A549 (cell line): ENCODE data around the gene GM2A. TPM values are rescaled to one million over a fixed set of nuclear protein-coding genes. Genes with fewer than 3 reads are reported as not detected.

Experiments used
- ATAC-seq, 2 experiments: fragments of 200-7000 bp in 1 of 2; fragments of >200 bp in 1 of 2; cut with Nextera tagmentation in 1 of 2; cut with Tn5 transposase in 1 of 2; 3 replicates each; pipeline versions ENCODE4 v1.8.0 to v1.9.1; 2018 to 2020; ENCODE audit warnings: mild to moderate bottlenecking in 1 of 2, moderate library complexity in 1 of 2
- CTCF ChIA-PET: fragments of 300-600 bp; sonication (Branson Sonifier 250); formaldehyde crosslinking; extraction: SDS; loops from one replicate; lab custom pipeline; 2021; ENCODE audit warnings: antibody characterized with exemption, inconsistent platforms; lab: Yijun Ruan, JAX
- POLR2A ChIA-PET: fragments of 350-600 bp; formaldehyde crosslinking; extraction: SDS; loops from one replicate; lab custom pipeline; 2021; ENCODE audit warnings: antibody characterized with exemption, inconsistent platforms; lab: Yijun Ruan, JAX
- DNase-seq, 2 experiments: peaks; one replicate each; pipeline versions ENCODE4 v3.0.0 to v3.0.0-alpha.2; 2011 to 2016; ENCODE audit warnings: low read depth in 1 of 2, low spot score in 1 of 2
- FAIRE-seq: peaks from 2 replicates; lab custom pipeline; 2011; peaks lifted over from hg19 to GRCh38; lab: Jason Lieb, UNC
- H3K27ac ChIP-seq, 2 experiments: fragments of >200 bp; sonication (Bioruptor Twin); formaldehyde crosslinking; 3 replicates each; pipeline ENCODE4 v1.5.1; 2016 to 2017
- H3K4me1 ChIP-seq: fragments of >200 bp; sonication (Bioruptor Twin); formaldehyde crosslinking; 3 replicates; pipeline ENCODE4 v1.6.1; 2016
- H3K4me2 ChIP-seq: fragments of >200 bp; sonication (Bioruptor Twin); formaldehyde crosslinking; 3 replicates; pipeline ENCODE4 v1.6.1; 2016
- H3K4me3 ChIP-seq: fragments of >200 bp; sonication (Bioruptor Twin); formaldehyde crosslinking; 3 replicates; pipeline ENCODE4 v1.5.1; 2016
- H3K9me3 ChIP-seq: fragments of >200 bp; sonication (Bioruptor Twin); formaldehyde crosslinking; 3 replicates; pipeline ENCODE4 v1.6.1; 2016
- CBX8 ChIP-seq: fragments of 200-600 bp; sonication (generic); IDR thresholded peaks from 2 replicates; pipeline ENCODE4 v1.6.1; 2016
- CHD2 ChIP-seq: fragments of 150-350 bp; IDR thresholded peaks from 2 replicates; pipeline ENCODE4 v1.6.1; 2014; ENCODE audit warnings: low read length; ENCODE audit not compliant: partially characterized antibody
- CHD4 ChIP-seq: fragments of 200-600 bp; sonication (generic); IDR thresholded peaks from 2 replicates; pipeline ENCODE4 v1.6.1; 2016; ENCODE audit warnings: antibody characterized with exemption, mild to moderate bottlenecking, borderline replicate concordance
- EP300 ChIP-seq, 2 experiments: fragments of >200 bp; sonication (Bioruptor Twin); formaldehyde crosslinking; IDR thresholded peaks; 2 replicates in 1 of 2; 3 replicates in 1 of 2; pipeline ENCODE4 v1.6.1; 2016 to 2017
- FOXS1 ChIP-seq: fragments of 250-450 bp; sonication (Bioruptor Pico); IDR thresholded peaks from 2 replicates; pipeline ENCODE4 v1.5.0; 2020; ENCODE audit warnings: mild to moderate bottlenecking, moderate library complexity
- HOXA7 ChIP-seq: fragments of 250-450 bp; sonication (Bioruptor Pico); IDR thresholded peaks from 2 replicates; pipeline ENCODE4 v1.5.0; 2020; ENCODE audit warnings: mild to moderate bottlenecking, moderate library complexity
- HOXB13 ChIP-seq: fragments of 250-450 bp; sonication (Bioruptor Pico); IDR thresholded peaks from 2 replicates; pipeline ENCODE4 v1.5.0; 2020; ENCODE audit warnings: low read depth, mild to moderate bottlenecking, moderate library complexity
- JUN ChIP-seq, 2 experiments: fragments of >200 bp; sonication (Bioruptor Twin); formaldehyde crosslinking; IDR thresholded peaks; 2 replicates in 1 of 2; 3 replicates in 1 of 2; pipeline ENCODE4 v1.6.1; 2016 to 2017
- JUNB ChIP-seq: fragments of >200 bp; sonication (Bioruptor Twin); formaldehyde crosslinking; IDR thresholded peaks from 2 replicates; pipeline ENCODE4 v1.6.1; 2016
- MAFK ChIP-seq: fragments of 450-650 bp; IDR thresholded peaks from 2 replicates; pipeline ENCODE4 v1.6.1; 2014; ENCODE audit not compliant: partially characterized antibody
- MAZ ChIP-seq: fragments of 150-350 bp; IDR thresholded peaks from 2 replicates; pipeline ENCODE4 v1.6.1; 2014; ENCODE audit warnings: antibody characterized with exemption, low read depth, low read length, borderline replicate concordance
- NPAS2 ChIP-seq: fragments of 250-450 bp; sonication (Bioruptor Pico); IDR thresholded peaks from 2 replicates; pipeline ENCODE4 v1.8.0; 2022; ENCODE audit warnings: mild to moderate bottlenecking, moderate library complexity, borderline replicate concordance
- PHF8 ChIP-seq: fragments of 200-600 bp; sonication (generic); IDR thresholded peaks from 2 replicates; pipeline ENCODE4 v1.6.1; 2016; ENCODE audit warnings: low read depth, mild to moderate bottlenecking, antibody characterized with exemption, moderate library complexity, borderline replicate concordance
- POLR2A ChIP-seq: IDR thresholded peaks from 2 replicates; pipeline ENCODE4 v1.6.1; 2012; ENCODE audit warnings: mild to moderate bottlenecking, low read length
- RAD21 ChIP-seq, 2 experiments: fragments of >200 bp in 1 of 2; sonication (Bioruptor Twin) in 1 of 2; formaldehyde crosslinking in 1 of 2; IDR thresholded peaks in 1 of 2; conservative IDR thresholded peaks in 1 of 2; 2 replicates in 1 of 2; 3 replicates in 1 of 2; pipeline ENCODE4 v1.6.1; 2012 to 2018; ENCODE audit warnings: inconsistent platforms in 1 of 2
- RARB ChIP-seq: fragments of 250-450 bp; sonication (Bioruptor Pico); IDR thresholded peaks from 2 replicates; pipeline ENCODE4 v1.8.0; 2021; ENCODE audit warnings: mild to moderate bottlenecking, moderate library complexity
- RNF2 ChIP-seq: fragments of 200-600 bp; sonication (generic); IDR thresholded peaks from 2 replicates; pipeline ENCODE4 v1.6.1; 2016; ENCODE audit warnings: low read depth, mild to moderate bottlenecking, antibody characterized with exemption, moderate library complexity, borderline replicate concordance
- TFCP2L1 ChIP-seq: fragments of 250-450 bp; sonication (Bioruptor Pico); IDR thresholded peaks from 2 replicates; pipeline ENCODE4 v1.5.0; 2021; ENCODE audit warnings: mild to moderate bottlenecking
- ZNF302 ChIP-seq: fragments of 250-450 bp; sonication (Bioruptor Pico); IDR thresholded peaks from 2 replicates; pipeline ENCODE4 v1.9.0; 2021; ENCODE audit warnings: inconsistent platforms, mild to moderate bottlenecking, moderate library complexity
- ZSCAN20 ChIP-seq: fragments of 250-450 bp; sonication (Bioruptor Pico); IDR thresholded peaks from 2 replicates; pipeline ENCODE4 v1.8.0; 2022; ENCODE audit warnings: mild to moderate bottlenecking, moderate library complexity
- WGBS: methylation state at CpG from one replicate; pipeline ENCODE4 v1.1.6; 2017; ENCODE audit errors: missing lambda C conversion rate; 5-methylcytosine and 5-hydroxymethylcytosine counted together
- polyA plus RNA-seq, 4 experiments: library from polyadenylated mRNA; depleted of rRNA in 3 of 4; stranded (reverse); fragments of >200 nt; fragmentation: RNase III in 1 of 4; extraction: RNeasy Plus Mini Kit Qiagen cat#74134 plus additional on column Dnase treatment in 1 of 4; gene quantifications; 2 replicates in 3 of 4; 3 replicates in 1 of 4; pipeline ENCODE4 v1.2.3, GENCODE V29; 2011 to 2017
- TF ChIP-seq, protein P1 (sequence below): fragments of 450-650 bp; IDR thresholded peaks from 2 replicates; pipeline ENCODE4 v1.6.1; 2014; ENCODE audit warnings: antibody characterized with exemption
- TF ChIP-seq, protein P2 (sequence below): fragments of 250-450 bp; sonication (Bioruptor Pico); IDR thresholded peaks from 2 replicates; pipeline ENCODE4 v1.5.0; 2021; ENCODE audit warnings: mild to moderate bottlenecking, moderate library complexity, borderline replicate concordance
- TF ChIP-seq, protein P3 (sequence below): fragments of >200 bp; sonication (Bioruptor Twin); formaldehyde crosslinking; IDR thresholded peaks from 3 replicates; pipeline ENCODE4 v1.6.1; 2016
- TF ChIP-seq, protein P4 (sequence below): fragments of 250-450 bp; sonication (Bioruptor Pico); IDR thresholded peaks from 2 replicates; pipeline ENCODE4 v1.5.0; 2020; ENCODE audit warnings: low read depth, mild to moderate bottlenecking, moderate library complexity
- TF ChIP-seq, protein P5 (sequence below): fragments of 200-600 bp; sonication (generic); IDR thresholded peaks from 2 replicates; pipeline ENCODE4 v1.6.1; 2016; ENCODE audit warnings: antibody characterized with exemption, mild to moderate bottlenecking, moderate library complexity

Gene GM2A
- polyA plus RNA-seq, 2 of the 4 experiments (the other 2 are of a cell fraction) = 9.6 to 17.4 TPM

DNA sequence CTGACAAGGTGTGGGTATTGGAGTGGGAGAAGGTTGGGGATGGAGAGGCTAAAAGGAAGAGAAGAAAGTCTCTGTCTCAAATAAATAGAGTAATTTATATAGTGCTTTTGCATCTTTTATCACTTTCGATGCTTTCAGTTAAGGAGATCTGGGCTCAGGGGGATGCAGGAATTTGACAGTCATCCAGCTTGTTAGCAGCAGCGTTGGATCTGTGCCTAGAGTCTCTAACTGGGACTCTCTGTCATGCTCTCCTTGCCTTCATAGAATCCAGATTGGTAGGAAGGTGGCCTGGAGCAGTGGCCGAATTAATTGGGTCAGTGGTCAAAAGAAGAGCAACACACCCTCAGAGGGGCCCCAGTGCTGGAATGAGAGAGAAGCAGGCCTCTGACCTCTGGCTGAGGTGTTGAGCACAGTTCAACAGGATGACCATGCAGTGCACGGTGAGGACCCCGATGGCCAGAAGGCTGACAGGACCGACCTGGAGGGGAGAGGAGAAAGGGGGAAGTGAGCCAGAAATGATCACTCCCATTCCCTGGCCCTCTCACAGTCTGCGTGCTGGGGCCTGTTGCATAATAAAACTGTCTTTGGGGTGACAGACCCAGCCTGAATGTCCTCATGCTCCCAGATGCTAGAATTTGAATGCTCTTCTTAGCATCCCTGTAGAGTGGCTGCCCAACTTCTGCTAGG, 42.9 kb downstream of the GM2A start:
- TF ChIP-seq, protein P1, sequence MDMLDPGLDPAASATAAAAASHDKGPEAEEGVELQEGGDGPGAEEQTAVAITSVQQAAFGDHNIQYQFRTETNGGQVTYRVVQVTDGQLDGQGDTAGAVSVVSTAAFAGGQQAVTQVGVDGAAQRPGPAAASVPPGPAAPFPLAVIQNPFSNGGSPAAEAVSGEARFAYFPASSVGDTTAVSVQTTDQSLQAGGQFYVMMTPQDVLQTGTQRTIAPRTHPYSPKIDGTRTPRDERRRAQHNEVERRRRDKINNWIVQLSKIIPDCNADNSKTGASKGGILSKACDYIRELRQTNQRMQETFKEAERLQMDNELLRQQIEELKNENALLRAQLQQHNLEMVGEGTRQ = no peak
- TF ChIP-seq ZNF302 = no peak
- no peak for TF ChIP-seq CHD2
- TF ChIP-seq NPAS2 (CRISPR knock-in tag) = no peak
- TF ChIP-seq MAFK = no peak
- no peak for TF ChIP-seq POLR2A
- no peak for TF ChIP-seq HOXA7 (CRISPR knock-in tag)
- TF ChIP-seq, protein P2, sequence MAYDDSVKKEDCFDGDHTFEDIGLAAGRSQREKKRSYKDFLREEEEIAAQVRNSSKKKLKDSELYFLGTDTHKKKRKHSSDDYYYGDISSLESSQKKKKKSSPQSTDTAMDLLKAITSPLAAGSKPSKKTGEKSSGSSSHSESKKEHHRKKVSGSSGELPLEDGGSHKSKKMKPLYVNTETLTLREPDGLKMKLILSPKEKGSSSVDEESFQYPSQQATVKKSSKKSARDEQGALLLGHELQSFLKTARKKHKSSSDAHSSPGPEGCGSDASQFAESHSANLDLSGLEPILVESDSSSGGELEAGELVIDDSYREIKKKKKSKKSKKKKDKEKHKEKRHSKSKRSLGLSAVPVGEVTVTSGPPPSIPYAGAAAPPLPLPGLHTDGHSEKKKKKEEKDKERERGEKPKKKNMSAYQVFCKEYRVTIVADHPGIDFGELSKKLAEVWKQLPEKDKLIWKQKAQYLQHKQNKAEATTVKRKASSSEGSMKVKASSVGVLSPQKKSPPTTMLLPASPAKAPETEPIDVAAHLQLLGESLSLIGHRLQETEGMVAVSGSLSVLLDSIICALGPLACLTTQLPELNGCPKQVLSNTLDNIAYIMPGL (CRISPR knock-in tag) = no peak
- Histone ChIP-seq H3K27ac (no peak overlapping the region), H3K4me3 (no peak overlapping the region), H3K4me2 (no peak overlapping the region), H3K9me3 (no peaks in the 10 kb centered on the region), H3K4me1 (0 out of 3 replicates have a peak, but pooled peaks cover 4% of the 10 kb centered on the region)
- no peak for FAIRE-seq
- whole genome bisulfite sequencing = 40% methylated on average over 7 of the region's 7 CpGs
- CTCF ChIA-PET = no interaction called here
- POLR2A ChIA-PET = no interaction called here
- ATAC-seq = no peak
- DNase-seq = no peak

DNA sequence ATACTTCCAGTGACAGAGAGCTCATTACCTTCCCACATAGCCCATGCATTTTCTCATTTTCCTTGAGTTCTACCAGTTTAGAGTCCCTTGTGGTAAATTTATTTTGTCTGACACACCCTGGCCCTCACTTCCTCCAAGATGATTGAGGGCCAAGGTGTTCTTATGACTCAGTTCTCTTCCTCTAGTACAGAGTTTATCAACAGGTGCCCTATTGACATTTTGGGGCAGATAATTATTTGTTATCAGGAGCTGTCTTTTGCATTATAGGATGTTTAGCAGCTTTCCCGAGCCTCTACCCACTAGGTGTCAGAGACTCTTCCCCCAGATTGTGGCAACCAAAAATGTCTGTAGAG, 43.5 kb downstream of the GM2A start:
- Histone ChIP-seq H3K27ac (no peak overlapping the region), H3K4me2 (no peak overlapping the region), H3K4me3 (no peak overlapping the region), H3K4me1 (0 out of 3 replicates have a peak, but pooled peaks cover 4% of the 10 kb centered on the region), H3K9me3 (no peaks in the 10 kb centered on the region)
- POLR2A ChIA-PET = no interaction called here
- 0% methylated on average over 1 of the region's 1 CpG for WGBS
- DNase-seq = no peak
- CTCF ChIA-PET = interaction anchor here (1.1 kb wide), 1 partner anchor 44 kb away, joined by 3 read pairs; the partner anchor contains the start of gene GM2A
- ATAC-seq = no peak
- TF ChIP-seq CHD4 = no peak
- no peak for TF ChIP-seq CHD2
- TF ChIP-seq JUN (IDR thresholded peaks at IDR 0.05) = no peak
- no peak for TF ChIP-seq ZSCAN20
- no peak for TF ChIP-seq HOXB13 (CRISPR knock-in tag)
- TF ChIP-seq MAZ = no peak
- no peak for TF ChIP-seq PHF8
- TF ChIP-seq ZNF302 = no peak
- no peak for TF ChIP-seq RAD21 (conservative IDR thresholded peaks at IDR 0.05 in 1 of 2, IDR thresholded peaks at IDR 0.05 in 1 of 2)
- FAIRE-seq = no peak

DNA sequence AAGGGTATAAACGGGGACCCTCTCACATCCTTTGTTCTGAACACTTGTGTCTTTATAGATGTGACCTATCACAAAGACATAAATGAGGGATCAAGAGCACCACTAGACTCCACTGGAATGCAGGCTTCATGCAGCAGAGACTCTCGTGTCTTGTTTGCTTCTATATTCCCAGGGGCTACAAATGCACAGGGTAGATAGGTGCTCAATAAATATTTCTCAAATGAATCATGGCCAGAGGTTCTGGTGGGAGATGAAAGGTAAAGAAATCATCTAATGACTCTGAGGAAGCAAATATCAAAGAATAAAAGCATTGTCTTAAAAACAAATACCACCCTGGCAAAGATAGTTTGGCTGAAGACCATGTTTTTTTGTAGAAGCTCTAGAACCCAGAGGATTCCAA, 44.0 kb downstream of the GM2A start:
- no peak for DNase-seq
- WGBS = 2% methylated on average over 2 of the region's 2 CpGs
- ChIA-PET POLR2A (no interaction called here), CTCF (interaction anchor here (1.1 kb wide), 1 partner anchor 44 kb away, joined by 3 read pairs; the partner anchor contains the start of gene GM2A)
- no peak overlapping the region for H3K27ac ChIP-seq
- H3K4me1 ChIP-seq = 0 out of 3 replicates have a peak, but pooled peaks cover 4% of the 10 kb centered on the region
- no peak overlapping the region for H3K4me2 ChIP-seq
- ATAC-seq = no peak
- FAIRE-seq = no peak
- no peak overlapping the region for H3K4me3 ChIP-seq
- no peaks in the 10 kb centered on the region for H3K9me3 ChIP-seq
- TF ChIP-seq EP300 (IDR thresholded peaks at IDR 0.05) (no peak), RAD21 (conservative IDR thresholded peaks at IDR 0.05 in 1 of 2, IDR thresholded peaks at IDR 0.05 in 1 of 2) (no peak), CBX8 (no peak), JUNB (no peak), MAZ (no peak), CHD2 (no peak), TFCP2L1 (CRISPR knock-in tag) (no peak), JUN (IDR thresholded peaks at IDR 0.05) (no peak), RNF2 (no peak), CHD4 (no peak), RARB (CRISPR knock-in tag) (no peak), FOXS1 (no peak)
- TF ChIP-seq, protein P3, sequence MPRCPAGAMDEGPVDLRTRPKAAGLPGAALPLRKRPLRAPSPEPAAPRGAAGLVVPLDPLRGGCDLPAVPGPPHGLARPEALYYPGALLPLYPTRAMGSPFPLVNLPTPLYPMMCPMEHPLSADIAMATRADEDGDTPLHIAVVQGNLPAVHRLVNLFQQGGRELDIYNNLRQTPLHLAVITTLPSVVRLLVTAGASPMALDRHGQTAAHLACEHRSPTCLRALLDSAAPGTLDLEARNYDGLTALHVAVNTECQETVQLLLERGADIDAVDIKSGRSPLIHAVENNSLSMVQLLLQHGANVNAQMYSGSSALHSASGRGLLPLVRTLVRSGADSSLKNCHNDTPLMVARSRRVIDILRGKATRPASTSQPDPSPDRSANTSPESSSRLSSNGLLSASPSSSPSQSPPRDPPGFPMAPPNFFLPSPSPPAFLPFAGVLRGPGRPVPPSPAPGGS = no peak
- TF ChIP-seq, protein P4, sequence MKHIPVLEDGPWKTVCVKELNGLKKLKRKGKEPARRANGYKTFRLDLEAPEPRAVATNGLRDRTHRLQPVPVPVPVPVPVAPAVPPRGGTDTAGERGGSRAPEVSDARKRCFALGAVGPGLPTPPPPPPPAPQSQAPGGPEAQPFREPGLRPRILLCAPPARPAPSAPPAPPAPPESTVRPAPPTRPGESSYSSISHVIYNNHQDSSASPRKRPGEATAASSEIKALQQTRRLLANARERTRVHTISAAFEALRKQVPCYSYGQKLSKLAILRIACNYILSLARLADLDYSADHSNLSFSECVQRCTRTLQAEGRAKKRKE = no peak
- TF ChIP-seq, protein P5, sequence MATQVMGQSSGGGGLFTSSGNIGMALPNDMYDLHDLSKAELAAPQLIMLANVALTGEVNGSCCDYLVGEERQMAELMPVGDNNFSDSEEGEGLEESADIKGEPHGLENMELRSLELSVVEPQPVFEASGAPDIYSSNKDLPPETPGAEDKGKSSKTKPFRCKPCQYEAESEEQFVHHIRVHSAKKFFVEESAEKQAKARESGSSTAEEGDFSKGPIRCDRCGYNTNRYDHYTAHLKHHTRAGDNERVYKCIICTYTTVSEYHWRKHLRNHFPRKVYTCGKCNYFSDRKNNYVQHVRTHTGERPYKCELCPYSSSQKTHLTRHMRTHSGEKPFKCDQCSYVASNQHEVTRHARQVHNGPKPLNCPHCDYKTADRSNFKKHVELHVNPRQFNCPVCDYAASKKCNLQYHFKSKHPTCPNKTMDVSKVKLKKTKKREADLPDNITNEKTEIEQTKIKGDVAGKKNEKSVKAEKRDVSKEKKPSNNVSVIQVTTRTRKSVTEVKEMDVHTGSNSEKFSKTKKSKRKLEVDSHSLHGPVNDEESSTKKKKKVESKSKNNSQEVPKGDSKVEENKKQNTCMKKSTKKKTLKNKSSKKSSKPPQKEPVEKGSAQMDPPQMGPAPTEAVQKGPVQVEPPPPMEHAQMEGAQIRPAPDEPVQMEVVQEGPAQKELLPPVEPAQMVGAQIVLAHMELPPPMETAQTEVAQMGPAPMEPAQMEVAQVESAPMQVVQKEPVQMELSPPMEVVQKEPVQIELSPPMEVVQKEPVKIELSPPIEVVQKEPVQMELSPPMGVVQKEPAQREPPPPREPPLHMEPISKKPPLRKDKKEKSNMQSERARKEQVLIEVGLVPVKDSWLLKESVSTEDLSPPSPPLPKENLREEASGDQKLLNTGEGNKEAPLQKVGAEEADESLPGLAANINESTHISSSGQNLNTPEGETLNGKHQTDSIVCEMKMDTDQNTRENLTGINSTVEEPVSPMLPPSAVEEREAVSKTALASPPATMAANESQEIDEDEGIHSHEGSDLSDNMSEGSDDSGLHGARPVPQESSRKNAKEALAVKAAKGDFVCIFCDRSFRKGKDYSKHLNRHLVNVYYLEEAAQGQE = no peak
